Measurements from ENCODE around the gene TTC29. TPM values are rescaled to one million over a fixed set of nuclear protein-coding genes. Genes with fewer than 3 reads are reported as not detected.

The TTC29 gene
- polyA plus RNA-seq, 1 of the 3 experiments (the other 2 are of a cell fraction): not detected

- H2AFZ ChIP-seq (ENCODE audit: low read depth): no peak overlapping the region
- H3K4me3 ChIP-seq (ENCODE audit: low read depth in 2 of 2, low read length in 1 of 2): no peak overlapping the region
- H3K9me2 ChIP-seq: no peaks in the 10 kb centered on the region
- no peaks in the 10 kb centered on the region for H3K79me2 ChIP-seq (ENCODE audit: insufficient read depth)
- no peaks in the 10 kb centered on the region; the same call in 1 of the 2 replicates for H3K27me3 ChIP-seq (ENCODE audit: insufficient read depth)
- no peak overlapping the region for H3K27ac ChIP-seq (ENCODE audit: low read depth in 2 of 2, low read length in 1 of 2)
- DNase-seq: no peak
- ChIA-PET POLR2A (interaction anchor here (0.6 kb wide), 1 partner anchor 739 kb away, joined by 4 read pairs; no protein-coding TSS in a partner anchor), CTCF (no interaction called here)
- H3K9ac ChIP-seq: no peak overlapping the region
- no peaks in the 10 kb centered on the region for H3K36me3 ChIP-seq (replicated peaks in 1 of 2; ENCODE audit: control insufficient read depth in 1 of 2, insufficient read depth in 2 of 2, low read length in 1 of 2)
- H3K4me1 ChIP-seq (ENCODE audit: control insufficient read depth in 1 of 2, insufficient read depth in 2 of 2, low read depth in 1 of 2, low read length in 1 of 2): no peaks in the 10 kb centered on the region
- H3K4me2 ChIP-seq: no peak overlapping the region
- no peak for TF ChIP-seq GATA2 (CRISPR knock-in tag; IDR thresholded peaks at IDR 0.05)
- TF ChIP-seq FOSL2 (IDR thresholded peaks at IDR 0.05; ENCODE audit: borderline replicate concordance, low read depth): no peak
- TF ChIP-seq MAX (IDR thresholded peaks at IDR 0.05; ENCODE audit: low read depth): no peak
- no peaks in the 10 kb centered on the region for H3K9me3 ChIP-seq
- no peaks in the 10 kb centered on the region for H4K20me1 ChIP-seq (ENCODE audit: insufficient read depth)
- WGBS (ENCODE audit: low lambda C conversion rate): 28% methylated on average over 5 of the region's 5 CpGs
- no peaks in the 10 kb centered on the region for H3F3A ChIP-seq (replicated peaks; ENCODE audit: insufficient read depth)
Observed at GRCh38 chr4:146972036-146972435, 26.4 kb upstream of the TTC29 start.

DNA sequence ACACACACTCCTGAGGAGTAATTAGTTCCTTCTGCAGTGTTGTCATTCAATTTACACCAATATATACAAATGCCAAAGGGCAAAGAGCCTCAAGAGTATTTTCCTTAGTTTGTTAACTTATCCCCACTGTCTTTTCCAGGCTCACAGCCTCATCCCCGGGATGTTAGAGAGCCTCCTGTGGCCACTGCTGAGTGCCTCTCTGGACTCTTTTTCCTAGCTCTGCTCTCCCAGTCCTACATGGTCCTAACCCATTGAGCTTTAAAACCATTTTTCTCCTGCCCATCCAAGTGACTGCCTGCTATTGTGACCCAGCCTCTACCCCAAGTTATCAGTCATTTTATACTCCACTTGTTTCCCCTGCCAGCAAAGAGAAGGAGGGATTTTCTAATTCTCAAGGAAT lies 23.5 kb upstream of the TTC29 start:
- Histone ChIP-seq H3F3A (replicated peaks; ENCODE audit: insufficient read depth) (no peaks in the 10 kb centered on the region), H3K4me1 (ENCODE audit: control insufficient read depth in 1 of 2, insufficient read depth in 2 of 2, low read depth in 1 of 2, low read length in 1 of 2) (no peaks in the 10 kb centered on the region), H3K9ac (no peak overlapping the region), H3K4me3 (ENCODE audit: low read depth in 2 of 2, low read length in 1 of 2) (no peak overlapping the region), H3K4me2 (no peak overlapping the region), H2AFZ (ENCODE audit: low read depth) (no peak overlapping the region), H3K9me2 (no peaks in the 10 kb centered on the region), H3K79me2 (ENCODE audit: insufficient read depth) (no peaks in the 10 kb centered on the region), H3K9me3 (no peaks in the 10 kb centered on the region), H3K27me3 (ENCODE audit: insufficient read depth) (no peaks in the 10 kb centered on the region; the same call in 1 of the 2 replicates), H3K27ac (ENCODE audit: low read depth in 2 of 2, low read length in 1 of 2) (no peak overlapping the region), H3K36me3 (replicated peaks in 1 of 2; ENCODE audit: control insufficient read depth in 1 of 2, insufficient read depth in 2 of 2, low read length in 1 of 2) (no peaks in the 10 kb centered on the region), H4K20me1 (ENCODE audit: insufficient read depth) (no peaks in the 10 kb centered on the region)
- ChIA-PET POLR2A (no interaction called here), CTCF (no interaction called here)
- no peak for DNase-seq
- TF ChIP-seq REST (IDR thresholded peaks at IDR 0.05; ENCODE audit: low read depth, low read length): no peak
- TF ChIP-seq RCOR1 (IDR thresholded peaks at IDR 0.05; ENCODE audit: low read length): no peak
- TF ChIP-seq RFX5 (IDR thresholded peaks at IDR 0.05; ENCODE audit: low read length): no peak
- TF ChIP-seq, protein P1, sequence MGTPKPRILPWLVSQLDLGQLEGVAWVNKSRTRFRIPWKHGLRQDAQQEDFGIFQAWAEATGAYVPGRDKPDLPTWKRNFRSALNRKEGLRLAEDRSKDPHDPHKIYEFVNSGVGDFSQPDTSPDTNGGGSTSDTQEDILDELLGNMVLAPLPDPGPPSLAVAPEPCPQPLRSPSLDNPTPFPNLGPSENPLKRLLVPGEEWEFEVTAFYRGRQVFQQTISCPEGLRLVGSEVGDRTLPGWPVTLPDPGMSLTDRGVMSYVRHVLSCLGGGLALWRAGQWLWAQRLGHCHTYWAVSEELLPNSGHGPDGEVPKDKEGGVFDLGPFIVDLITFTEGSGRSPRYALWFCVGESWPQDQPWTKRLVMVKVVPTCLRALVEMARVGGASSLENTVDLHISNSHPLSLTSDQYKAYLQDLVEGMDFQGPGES (IDR thresholded peaks at IDR 0.05; ENCODE audit: low read depth, low read length): no peak
- no peak for TF ChIP-seq YY1 (IDR thresholded peaks at IDR 0.05; ENCODE audit: low read depth)
- TF ChIP-seq MAX (IDR thresholded peaks at IDR 0.05; ENCODE audit: low read depth): no peak
- no peak for TF ChIP-seq JUND (IDR thresholded peaks at IDR 0.05)
- TF ChIP-seq RXRA (IDR thresholded peaks at IDR 0.05; ENCODE audit: borderline replicate concordance, low read depth): no peak
- no peak for TF ChIP-seq EZH2phosphoT487 (IDR thresholded peaks at IDR 0.05; ENCODE audit: borderline replicate concordance, low read depth)
- TF ChIP-seq, protein P2, sequence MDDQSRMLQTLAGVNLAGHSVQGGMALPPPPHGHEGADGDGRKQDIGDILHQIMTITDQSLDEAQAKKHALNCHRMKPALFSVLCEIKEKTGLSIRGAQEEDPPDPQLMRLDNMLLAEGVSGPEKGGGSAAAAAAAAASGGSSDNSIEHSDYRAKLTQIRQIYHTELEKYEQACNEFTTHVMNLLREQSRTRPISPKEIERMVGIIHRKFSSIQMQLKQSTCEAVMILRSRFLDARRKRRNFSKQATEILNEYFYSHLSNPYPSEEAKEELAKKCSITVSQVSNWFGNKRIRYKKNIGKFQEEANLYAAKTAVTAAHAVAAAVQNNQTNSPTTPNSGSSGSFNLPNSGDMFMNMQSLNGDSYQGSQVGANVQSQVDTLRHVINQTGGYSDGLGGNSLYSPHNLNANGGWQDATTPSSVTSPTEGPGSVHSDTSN (IDR thresholded peaks at IDR 0.05): no peak
- no peak for TF ChIP-seq TCF12 (IDR thresholded peaks at IDR 0.05)
- TF ChIP-seq, protein P3, sequence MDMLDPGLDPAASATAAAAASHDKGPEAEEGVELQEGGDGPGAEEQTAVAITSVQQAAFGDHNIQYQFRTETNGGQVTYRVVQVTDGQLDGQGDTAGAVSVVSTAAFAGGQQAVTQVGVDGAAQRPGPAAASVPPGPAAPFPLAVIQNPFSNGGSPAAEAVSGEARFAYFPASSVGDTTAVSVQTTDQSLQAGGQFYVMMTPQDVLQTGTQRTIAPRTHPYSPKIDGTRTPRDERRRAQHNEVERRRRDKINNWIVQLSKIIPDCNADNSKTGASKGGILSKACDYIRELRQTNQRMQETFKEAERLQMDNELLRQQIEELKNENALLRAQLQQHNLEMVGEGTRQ (IDR thresholded peaks at IDR 0.05; ENCODE audit: borderline replicate concordance, low read depth, low read length): no peak
- no peak for TF ChIP-seq GABPA (IDR thresholded peaks at IDR 0.05; ENCODE audit: low read depth)
- TF ChIP-seq NRF1 (IDR thresholded peaks at IDR 0.05; ENCODE audit: low read depth, low read length): no peak
- TF ChIP-seq FOSL2 (IDR thresholded peaks at IDR 0.05; ENCODE audit: borderline replicate concordance, low read depth): no peak
- no peak for TF ChIP-seq RAD21 (IDR thresholded peaks at IDR 0.05; ENCODE audit: low read length)
- TF ChIP-seq ELF1 (IDR thresholded peaks at IDR 0.05): no peak
- no peak for TF ChIP-seq GATA2 (CRISPR knock-in tag; IDR thresholded peaks at IDR 0.05)
- TF ChIP-seq EP300 (IDR thresholded peaks at IDR 0.05; ENCODE audit: borderline replicate concordance in 1 of 2, low read depth in 1 of 2, low read length in 1 of 2): no peak
- WGBS (ENCODE audit: low lambda C conversion rate): 0% methylated on average over 1 of the region's 1 CpG

Data from SK-N-SH (cell line).